ENCODE data around the gene DROSHA. TPM values are rescaled to one million over a fixed set of nuclear protein-coding genes. Genes with fewer than 3 reads are reported as not detected.

Gene DROSHA
- total and polyA plus RNA-seq, 2 of the 8 experiments (the other 6 are each of a cell fraction or from before 2014, with no cell fraction given) = 65.9 to 122 TPM

DNA sequence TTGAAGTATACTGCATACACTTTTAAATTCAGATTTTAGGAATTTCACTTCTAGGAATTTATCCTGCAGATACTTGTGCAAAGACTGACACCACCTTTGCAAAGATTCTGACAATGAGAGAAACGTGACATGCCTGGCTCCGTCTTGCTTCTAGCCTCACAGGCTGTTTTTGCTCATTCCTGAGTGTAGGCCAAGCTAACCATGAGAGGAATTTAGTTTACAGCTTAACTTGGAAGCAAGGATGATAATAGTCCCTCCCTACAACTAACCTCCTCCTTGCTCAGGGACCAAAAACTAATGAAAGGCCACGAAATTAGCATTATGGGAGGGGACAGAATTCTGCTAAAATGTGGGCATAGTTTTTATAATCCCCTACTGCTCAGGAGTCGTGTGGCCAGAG, 31.3 kb upstream of the DROSHA start:
- Histone ChIP-seq H3K4me3 (ENCODE audit: extremely low read depth in 1 of 4, insufficient read depth in 2 of 4, low read depth in 3 of 4, low read length in 4 of 4) (no peak overlapping the region), H3K14ac (ENCODE audit: insufficient read length) (no peak overlapping the region), H3K23ac (ENCODE audit: insufficient read length) (no peak overlapping the region), H3K4me2 (ENCODE audit: insufficient read depth in 1 of 2, low read depth in 2 of 2, low read length in 2 of 2) (no peak overlapping the region), H3K18ac (ENCODE audit: extremely low read depth, low read length) (no peak overlapping the region), H3K9me3 (ENCODE audit: insufficient read depth in 2 of 2, low read depth in 1 of 2, low read length in 1 of 2) (peaks cover 8 to 9% of the 10 kb centered on the region in 2 experiments; a peak in 2 of 4 replicates), H3K9ac (replicated peaks in 1 of 4; ENCODE audit: extremely low read depth in 1 of 4, low read depth in 3 of 4, low read length in 3 of 4) (no peak overlapping the region), H2BK15ac (ENCODE audit: low read length) (no peak overlapping the region), H3K4ac (replicated peaks; ENCODE audit: insufficient read length, low read depth, low read length) (no peak overlapping the region), H3K79me2 (ENCODE audit: control insufficient read depth in 1 of 2, insufficient read depth in 2 of 2, low read length in 2 of 2) (no peaks in the 10 kb centered on the region), H2BK5ac (ENCODE audit: low read depth, low read length) (no peak overlapping the region), H4K91ac (replicated peaks; ENCODE audit: insufficient read length, low read length) (no peak overlapping the region), H4K5ac (ENCODE audit: insufficient read length, low read depth, low read length) (no peak overlapping the region), H3K23me2 (ENCODE audit: low read depth, low read length) (no peaks in the 10 kb centered on the region), H3K27ac (ENCODE audit: low read depth, low read length) (no peak overlapping the region), H3K79me1 (ENCODE audit: low read depth, low read length) (no peaks in the 10 kb centered on the region), H3K36me3 (ENCODE audit: control insufficient read depth in 2 of 4, insufficient read depth in 4 of 4, low read length in 3 of 4) (no peaks in the 10 kb centered on the region), H2BK120ac (replicated peaks; ENCODE audit: low read depth, low read length) (no peak overlapping the region), H4K20me1 (replicated peaks in 1 of 2; ENCODE audit: control insufficient read depth in 1 of 2, insufficient read depth in 2 of 2, low read length in 2 of 2) (no peaks in the 10 kb centered on the region), H2AK5ac (ENCODE audit: low read depth, low read length) (no peak overlapping the region), H2AFZ (ENCODE audit: low read length) (no peak overlapping the region), H2BK20ac (ENCODE audit: low read length) (no peak overlapping the region), H3K27me3 (replicated peaks in 1 of 4; ENCODE audit: control insufficient read depth in 3 of 4, extremely low read depth in 1 of 4, insufficient read depth in 3 of 4, low read length in 3 of 4) (no peaks in the 10 kb centered on the region), H4K8ac (ENCODE audit: extremely low read depth, insufficient read depth, low read length) (no peak overlapping the region), H2BK12ac (ENCODE audit: low read depth, low read length) (no peak overlapping the region), H3K56ac (replicated peaks; ENCODE audit: insufficient read length, low read depth, low read length) (no peak overlapping the region), H3K4me1 (replicated peaks in 1 of 4; ENCODE audit: control insufficient read depth in 3 of 4, insufficient read depth in 4 of 4, low read length in 3 of 4) (no peaks in the 10 kb centered on the region)
- ChIA-PET POLR2A (ENCODE audit: partially characterized antibody) (no interaction called here), CTCF (ENCODE audit: partially characterized antibody) (interaction anchor here (0.7 kb wide), 1 partner anchor 42 kb away, joined by 3 read pairs; no protein-coding TSS in a partner anchor)
- no peak for TF ChIP-seq RNF2 (IDR thresholded peaks at IDR 0.05; ENCODE audit: borderline replicate concordance, low read depth, low read length, missing control alignments, poor library complexity, severe bottlenecking)
- no peak for TF ChIP-seq SIN3A (conservative IDR thresholded peaks at IDR 0.05 in 1 of 2, IDR thresholded peaks at IDR 0.05 in 1 of 2; ENCODE audit: low read depth in 1 of 2, low read length in 2 of 2)
- TF ChIP-seq FOSL1 (IDR thresholded peaks at IDR 0.05; ENCODE audit: insufficient read depth, low read depth, low read length) = no peak
- WGBS, 2 experiments (ENCODE audit: extremely low coverage in 1 of 2, insufficient coverage in 1 of 2, insufficient read length in 1 of 2, insufficient replicate concordance in 2 of 2, low coverage in 1 of 2, low lambda C conversion rate in 2 of 2, missing lambda C conversion rate in 1 of 2) = 82% methylated on average over 4 of the region's 4 CpGs; no CpG with 5 or more reads in 1 of the 2 experiments
- FAIRE-seq (no peak), DNase-seq (ENCODE audit: low read depth in 1 of 2, low spot score in 2 of 2) (no peak)

Measured in H1 (cell line).